ENCODE data around the gene MAMDC2.
A peak's percentile ranks its signal among the peaks of the same experiment; 100 is the strongest.

The MAMDC2 gene

DNA sequence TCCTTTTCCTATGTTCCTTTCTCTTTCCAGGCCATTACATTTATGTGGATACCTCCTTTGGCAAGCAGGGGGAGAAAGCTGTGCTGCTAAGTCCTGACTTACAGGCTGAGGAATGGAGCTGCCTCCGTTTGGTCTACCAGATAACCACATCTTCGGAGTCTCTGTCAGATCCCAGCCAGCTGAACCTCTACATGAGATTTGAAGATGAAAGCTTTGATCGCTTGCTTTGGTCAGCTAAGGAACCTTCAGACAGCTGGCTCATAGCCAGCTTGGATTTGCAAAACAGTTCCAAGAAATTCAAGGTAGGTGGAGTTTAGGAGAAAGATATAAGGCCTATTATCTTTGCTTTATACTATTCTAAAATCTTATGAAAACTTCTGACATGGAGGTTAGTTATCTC lies 64.5 kb downstream of the MAMDC2 start:
- no peak for DNase-seq (ENCODE audit: low read depth)

DNA sequence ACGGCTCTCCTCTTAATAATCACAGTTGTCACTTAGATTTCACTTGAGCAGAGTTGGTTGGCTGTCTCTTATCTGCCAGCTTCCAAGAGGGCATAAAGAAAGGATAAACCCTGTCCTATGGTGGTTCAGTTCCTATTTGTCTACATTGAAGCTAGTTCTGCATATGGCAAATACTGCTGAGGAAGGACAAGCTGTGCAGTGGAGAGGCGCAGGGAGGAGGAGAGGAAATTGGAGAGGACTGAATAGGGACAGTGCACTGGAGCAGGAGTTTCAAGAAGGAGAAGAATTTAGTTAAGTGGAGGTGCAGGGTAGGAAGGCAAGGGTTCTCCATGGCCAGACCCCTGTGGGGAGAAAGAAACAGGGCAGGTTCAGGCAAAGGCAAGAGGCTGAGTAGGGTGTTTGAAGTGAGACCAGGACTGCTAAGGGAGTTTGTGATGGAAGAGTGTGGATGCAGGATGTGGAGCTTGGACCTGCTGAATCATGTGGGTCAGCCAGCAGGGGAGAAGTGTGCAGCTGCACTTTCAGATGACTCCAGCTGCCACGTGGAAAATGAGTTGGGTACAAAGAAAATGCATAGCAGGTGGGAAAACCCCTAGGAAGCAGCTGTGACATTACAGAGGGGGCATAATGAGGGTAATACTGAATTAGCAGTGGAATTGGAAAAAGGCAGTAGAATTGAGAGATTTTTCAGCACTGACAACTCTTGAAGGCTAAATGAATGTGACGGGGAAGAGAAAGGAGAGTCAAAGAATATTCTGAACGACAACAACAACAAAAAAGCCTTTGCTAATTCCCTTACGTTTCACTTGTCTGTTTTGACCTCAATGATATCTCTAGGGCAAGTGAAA lies 66.8 kb downstream of the MAMDC2 start:
- no peak for DNase-seq (ENCODE audit: low read depth)

DNA sequence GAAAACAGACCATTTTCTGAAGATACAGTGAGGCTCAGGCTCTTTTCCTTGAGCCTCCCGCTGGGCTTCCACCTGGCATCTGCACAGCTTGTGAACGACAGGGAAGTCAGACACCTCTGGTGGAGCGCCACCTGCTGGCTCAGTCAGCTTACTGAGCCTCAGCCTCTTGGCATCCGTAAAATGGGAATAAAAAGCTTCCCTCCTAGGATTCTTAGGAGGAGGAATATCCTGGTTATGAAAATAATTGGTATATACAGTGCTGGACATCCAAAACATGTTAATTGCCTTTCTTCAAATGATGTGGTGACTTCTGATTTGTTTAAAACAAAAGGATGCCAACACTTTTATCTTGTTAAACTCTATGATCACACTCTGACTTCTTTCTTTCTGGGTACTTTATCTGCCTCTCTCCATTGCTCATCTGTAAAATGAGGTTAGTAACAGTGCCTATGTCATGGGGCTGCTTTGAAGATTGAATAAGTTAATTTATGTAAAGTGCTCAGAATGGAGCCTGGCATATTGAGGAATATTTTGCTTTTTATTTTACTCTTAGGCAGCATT lies 67.5 kb downstream of the MAMDC2 start:
- peak; percentile 16 for DNase-seq (ENCODE audit: low read depth)

DNA sequence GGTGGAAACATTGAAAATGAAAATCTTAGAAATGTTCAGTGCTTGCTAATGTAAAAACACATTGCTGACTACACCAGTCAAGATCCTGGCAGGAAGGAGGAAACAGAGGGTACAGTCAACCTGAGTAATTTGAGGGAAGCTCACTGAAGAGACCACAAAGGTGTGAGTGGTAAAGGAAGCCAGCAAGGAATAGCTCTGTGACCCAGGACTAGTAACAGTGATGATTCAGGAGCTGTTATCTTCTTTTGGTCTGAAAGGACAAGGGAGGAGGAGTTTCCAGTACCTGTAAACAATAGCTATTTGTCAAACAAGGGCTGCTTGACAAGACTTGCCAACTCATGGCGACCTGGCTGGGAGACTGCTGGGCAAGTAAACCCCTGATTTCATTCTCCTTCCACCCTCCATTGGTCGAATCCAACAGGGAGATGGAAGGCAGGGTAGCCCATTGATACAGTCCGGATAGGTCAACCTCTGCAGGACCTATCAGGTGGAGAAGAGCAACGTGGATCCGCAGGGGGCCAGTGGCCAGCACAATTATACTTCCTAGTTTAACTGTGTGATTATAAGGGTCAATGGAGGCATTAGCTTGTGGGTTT lies 68.1 kb downstream of the MAMDC2 start:
- DNase-seq (ENCODE audit: low read depth), result no peak

DNA sequence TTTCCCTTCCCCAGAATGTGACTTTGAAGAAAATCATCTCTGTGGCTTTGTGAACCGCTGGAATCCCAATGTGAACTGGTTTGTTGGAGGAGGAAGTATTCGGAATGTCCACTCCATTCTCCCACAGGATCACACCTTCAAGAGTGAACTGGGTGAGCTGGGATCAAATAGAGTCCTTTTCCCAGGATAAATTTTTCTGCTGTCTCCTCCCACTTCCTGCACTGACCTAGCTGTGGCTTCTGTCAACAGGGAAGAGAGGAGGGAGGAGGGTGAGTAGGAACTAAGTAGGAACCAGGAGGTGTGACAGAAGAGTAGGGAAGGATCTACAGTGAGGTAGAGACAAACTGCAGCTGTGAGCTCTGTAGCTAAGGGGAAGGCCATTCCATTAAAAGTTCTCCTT lies 69.3 kb downstream of the MAMDC2 start:
- no peak for DNase-seq (ENCODE audit: low read depth)

DNA sequence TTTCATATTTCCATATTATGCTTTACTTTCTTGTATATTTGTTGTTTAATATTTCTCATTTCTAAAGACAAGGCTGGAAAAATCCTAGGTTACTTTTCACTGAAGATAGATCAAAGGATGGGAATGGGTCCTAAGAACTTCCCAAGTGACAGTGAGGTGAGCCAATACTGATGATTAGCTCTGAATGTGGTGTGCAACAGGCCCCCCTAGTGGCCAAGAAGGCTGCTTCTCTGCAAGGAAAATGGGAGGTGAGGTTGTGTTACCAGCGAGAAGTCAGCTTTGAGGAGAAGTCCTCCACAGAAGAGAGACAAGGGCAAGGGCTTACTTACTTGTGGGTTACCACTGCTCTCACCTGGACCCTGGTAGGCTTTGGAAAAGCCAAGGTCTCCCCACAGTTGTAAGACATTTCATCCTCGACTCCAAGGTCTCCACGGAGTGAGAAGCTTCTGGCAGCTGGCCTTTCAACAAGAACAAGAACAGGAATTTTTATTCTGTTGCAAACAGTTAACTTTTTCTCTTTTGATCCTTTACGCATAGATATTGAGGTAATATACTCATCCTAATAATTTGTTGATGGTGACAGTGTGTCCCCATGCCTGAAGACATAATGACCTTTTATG lies 69.9 kb downstream of the MAMDC2 start:
- DNase-seq (ENCODE audit: low read depth), result no peak

DNA sequence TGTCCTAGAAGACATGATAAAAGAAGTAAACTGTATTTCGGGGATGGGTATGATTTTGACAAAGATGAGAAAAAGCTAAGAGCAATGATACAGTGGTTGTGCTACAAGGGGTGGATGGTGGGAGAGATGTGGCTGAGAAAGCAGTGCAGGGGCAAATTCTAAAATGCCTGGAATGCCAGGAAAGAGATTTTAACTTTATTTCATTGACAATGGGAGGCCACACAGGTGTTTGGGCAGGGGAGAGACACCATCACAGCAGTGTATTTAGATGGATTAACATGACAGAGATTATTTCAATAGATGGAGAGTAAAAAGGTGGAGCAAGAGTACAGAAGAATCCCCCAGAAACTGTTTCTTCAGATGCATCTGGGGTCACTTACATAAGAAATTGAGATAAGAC lies 71.2 kb downstream of the MAMDC2 start:
- no peak for DNase-seq (ENCODE audit: low read depth)

DNA sequence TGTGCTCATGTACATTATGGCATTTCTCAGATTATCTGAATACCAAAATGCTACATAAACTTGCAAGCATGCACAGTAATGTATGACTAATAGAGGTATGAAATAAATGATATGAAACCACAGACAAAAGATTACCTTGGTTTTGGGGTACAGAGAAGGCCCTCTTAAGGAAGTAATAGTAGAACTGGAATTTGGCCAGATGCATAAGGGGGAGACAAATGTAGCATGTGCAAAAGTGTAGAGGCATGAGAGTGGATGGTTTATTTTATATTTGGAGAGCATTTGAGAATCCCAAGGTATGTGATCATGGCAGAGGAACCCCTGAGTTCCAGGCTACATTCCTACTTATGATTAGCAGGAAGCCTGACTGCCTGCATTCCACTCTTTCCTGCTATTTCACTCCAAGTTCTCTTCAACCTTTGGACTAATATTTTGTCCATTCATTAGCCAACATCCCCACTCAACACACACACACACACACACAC lies 74.2 kb downstream of the MAMDC2 start:
- DNase-seq (ENCODE audit: low read depth), result no peak

DNA sequence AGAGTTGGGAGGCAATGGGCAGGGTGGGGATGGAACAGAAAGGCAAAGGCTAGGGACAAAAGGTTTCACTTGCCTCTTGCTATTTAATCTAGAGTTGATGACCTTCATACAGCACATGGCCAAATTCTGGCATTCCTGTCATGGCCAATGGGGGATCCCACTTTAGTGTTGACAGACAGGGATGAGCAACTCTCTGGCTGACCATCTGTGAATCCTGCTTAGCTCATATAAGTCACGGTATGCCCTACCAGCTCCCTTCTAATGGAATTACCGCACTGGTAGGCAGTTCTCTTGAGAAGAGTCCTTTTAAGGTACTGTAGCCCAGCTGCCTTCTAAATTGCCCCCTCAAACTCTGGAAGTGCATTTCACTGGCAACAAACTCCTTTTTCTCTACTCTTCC lies 76.1 kb downstream of the MAMDC2 start:
- DNase-seq (ENCODE audit: low read depth), result no peak

DNA sequence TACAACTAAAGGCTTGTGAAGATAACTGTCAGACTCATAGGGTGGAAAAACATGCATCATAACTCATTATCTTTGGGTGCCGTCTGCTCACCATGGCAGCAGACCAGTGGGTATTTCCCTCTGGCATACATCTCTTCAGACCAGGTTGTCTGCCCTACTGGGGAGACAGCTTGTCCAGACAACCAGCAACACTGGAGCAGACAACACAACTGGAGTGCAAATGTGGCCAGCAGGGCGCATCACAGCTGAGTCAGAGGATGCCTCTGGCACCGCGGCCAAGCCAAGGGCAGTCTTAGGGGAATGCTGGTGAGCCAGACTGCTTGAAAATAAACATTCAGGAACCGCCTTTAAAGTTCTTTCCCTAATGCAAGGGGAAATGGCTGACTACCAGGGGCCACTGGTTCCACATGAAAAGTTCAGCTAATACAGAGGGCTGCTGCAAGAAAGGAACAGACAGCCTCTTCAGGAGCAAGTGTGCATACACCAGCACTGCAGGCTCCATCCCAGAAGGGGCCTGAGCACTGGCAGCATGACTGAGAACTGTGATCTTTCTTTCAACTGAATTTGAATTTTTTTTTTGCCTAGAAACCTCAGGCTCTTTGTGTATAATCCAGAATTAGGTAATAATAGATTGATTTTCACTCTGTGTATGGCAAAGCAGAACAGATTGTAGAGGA lies 77.3 kb downstream of the MAMDC2 start:
- DNase-seq (ENCODE audit: low read depth), result no peak

DNA sequence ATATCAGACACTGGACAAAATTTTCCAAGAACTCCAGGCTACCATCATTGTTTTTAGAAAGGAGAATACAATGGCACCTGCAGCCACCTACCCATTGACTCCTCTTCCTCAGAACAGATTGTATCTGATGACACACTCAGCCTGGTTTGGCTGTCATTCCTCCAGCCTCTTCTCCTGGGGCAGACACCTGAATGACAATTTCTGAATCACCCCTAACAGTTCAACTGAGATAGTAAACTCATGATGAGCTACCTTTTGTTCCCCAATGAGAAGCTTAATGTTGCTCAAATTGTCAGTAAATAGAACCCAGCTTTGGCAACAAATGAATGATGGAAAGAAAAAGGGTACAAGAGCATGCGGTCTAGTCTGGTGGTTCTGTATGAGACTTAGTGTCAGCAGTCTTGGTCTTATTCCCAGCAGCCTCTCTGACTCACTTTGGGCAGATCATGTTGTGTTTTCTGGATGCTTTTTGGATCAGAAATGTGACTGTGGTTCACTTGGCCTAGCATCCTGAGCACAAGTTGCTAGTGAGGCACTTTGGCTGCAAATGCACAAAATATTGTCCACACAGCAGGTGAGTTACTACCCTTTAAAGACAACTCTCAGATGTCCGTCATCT lies 78.3 kb downstream of the MAMDC2 start:
- DNase-seq (ENCODE audit: low read depth), result no peak

DNA sequence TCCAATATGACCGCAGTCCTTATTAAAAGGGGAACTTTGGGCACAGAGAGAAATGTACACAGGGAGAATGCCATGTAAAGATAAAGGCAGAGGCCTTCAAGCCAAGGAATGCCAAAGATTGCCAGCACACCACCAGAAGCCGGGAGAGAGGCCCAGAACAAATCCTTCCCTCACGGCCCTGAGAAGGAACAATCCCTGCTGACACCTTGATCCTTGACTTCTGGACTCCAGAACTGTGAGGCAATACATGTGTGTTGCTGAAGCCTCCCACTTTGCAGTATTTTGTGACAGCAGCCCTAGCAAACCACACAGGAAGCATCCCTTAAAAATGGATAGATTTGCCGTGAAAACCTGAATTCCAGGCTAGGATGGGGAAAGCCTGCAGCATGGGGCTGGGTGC lies 80.0 kb downstream of the MAMDC2 start:
- no peak for DNase-seq (ENCODE audit: low read depth)

DNA sequence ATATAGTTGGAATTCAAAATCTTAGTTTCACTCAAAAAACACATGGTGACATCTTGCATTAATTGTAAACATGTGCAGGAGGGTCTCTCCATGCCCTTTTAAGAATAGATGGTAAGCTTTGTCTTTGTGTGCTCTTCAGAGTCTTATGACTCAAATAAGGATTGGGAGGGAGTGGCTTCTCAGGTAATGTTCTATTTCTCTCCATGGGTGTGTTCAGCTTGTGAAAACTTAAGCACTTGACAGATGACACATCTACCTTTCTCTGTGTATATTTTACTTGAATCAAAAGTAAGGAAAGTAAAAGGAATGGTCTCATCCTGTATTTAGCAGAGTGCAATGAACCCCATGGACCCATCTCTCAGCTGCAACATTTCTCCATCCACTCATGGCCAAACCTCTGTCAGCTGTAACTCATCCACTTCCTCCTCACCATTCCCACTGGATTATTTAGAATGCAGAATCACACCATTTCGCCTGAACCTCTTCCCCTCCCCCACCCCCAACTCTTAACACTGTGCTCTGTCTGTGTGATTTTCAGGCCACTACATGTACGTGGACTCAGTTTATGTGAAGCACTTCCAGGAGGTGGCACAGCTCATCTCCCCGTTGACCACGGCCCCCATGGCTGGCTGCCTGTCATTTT lies 82.1 kb downstream of the MAMDC2 start:
- no peak for DNase-seq (ENCODE audit: low read depth)

DNA sequence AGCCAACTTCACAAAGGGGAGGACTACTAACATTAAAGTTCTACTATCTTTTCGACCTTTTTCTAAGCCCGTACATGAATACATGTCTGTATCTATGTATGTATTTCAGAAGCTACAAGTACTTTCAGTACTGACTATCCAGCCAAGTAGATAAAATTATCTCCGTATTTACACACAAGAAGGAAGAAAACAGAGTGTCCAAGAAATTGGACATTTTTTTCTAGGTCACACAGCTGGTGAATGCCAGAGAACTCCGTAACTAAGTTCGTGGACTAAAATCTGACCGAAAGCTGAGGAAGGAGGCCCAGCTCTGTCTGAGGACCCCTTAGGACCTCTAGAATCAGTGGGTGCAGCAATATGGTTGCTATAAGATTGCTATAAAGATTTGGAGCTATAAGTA lies 83.4 kb downstream of the MAMDC2 start:
- no peak for DNase-seq (ENCODE audit: low read depth)

DNA sequence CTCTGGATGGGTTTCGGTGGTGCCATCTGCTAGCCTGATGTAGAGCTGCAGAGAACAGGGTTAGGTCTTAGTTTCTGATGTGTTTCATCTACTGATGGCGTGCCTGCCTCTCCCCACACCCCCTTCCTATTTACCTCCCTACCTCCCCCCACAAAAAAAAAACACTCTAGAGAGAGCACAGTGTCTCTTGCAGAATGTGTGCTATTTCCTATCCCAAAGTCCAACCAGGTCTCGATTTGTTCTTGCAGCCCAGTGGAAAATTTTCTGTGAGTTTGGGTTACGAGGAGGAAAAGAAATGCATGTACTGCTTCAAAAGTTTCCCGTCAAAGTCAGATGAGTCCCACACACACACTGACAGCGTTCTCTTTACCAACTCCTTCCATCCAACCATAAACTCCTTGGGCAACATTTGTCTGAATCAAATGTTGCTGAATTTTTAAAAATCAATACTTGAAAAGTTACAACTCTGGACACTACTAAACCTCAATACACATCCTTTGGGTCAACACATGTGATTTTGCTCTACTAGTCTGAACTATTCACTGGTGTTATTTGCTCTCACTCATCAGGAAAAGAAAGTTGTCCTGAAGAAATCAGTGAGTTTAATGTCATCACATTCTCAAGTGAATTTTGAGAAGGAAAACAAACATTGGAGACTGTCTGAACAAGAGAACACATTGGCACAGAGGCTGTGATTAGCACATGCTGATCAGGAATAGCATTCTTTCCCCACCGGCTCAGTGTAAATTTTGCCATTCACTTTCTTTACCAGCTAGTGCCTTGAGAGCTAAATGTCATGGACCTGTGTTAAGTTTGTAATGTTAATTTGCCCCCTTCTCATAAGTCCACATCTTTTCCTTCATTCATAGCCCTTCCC lies 84.1 kb downstream of the MAMDC2 start:
- no peak for DNase-seq (ENCODE audit: low read depth)

DNA sequence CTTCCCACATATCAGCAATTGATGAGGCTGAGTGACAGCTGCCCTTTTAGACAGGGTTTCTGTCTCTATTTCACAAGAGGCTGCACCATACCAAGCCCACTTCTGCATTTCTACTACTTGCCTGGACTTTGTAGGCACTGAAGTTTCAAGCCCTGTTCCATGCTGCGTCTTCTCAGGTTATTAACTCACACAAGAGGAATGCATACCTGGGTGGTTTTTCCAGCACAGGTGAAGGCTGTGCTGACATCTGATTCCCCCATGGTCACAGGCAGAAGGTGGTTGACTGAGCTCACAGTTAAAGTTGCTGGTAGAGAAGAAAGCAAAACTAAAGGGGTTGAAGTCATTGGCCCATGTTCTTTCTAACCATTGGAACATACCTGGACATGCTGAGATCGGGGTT lies 86.6 kb downstream of the MAMDC2 start:
- no peak for DNase-seq (ENCODE audit: low read depth)

DNA sequence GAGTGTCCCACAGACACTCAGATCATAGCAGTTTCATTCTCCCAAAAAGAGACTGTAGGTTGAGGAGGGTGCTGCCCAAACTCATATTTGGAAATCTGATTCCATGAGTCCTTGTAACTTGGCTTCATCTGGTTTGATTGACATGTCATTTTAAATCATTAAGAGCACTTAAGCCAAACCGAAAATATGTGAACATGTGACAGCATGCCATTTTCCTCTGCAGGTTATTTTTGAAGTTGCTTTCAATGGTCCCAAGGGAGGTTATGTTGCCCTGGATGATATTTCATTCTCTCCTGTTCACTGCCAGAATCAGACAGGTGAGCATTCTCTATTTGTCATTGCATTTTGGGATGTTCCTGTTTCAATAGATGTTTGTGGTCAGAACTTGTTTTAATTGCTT lies 87.6 kb downstream of the MAMDC2 start:
- no peak for DNase-seq (ENCODE audit: low read depth)

DNA sequence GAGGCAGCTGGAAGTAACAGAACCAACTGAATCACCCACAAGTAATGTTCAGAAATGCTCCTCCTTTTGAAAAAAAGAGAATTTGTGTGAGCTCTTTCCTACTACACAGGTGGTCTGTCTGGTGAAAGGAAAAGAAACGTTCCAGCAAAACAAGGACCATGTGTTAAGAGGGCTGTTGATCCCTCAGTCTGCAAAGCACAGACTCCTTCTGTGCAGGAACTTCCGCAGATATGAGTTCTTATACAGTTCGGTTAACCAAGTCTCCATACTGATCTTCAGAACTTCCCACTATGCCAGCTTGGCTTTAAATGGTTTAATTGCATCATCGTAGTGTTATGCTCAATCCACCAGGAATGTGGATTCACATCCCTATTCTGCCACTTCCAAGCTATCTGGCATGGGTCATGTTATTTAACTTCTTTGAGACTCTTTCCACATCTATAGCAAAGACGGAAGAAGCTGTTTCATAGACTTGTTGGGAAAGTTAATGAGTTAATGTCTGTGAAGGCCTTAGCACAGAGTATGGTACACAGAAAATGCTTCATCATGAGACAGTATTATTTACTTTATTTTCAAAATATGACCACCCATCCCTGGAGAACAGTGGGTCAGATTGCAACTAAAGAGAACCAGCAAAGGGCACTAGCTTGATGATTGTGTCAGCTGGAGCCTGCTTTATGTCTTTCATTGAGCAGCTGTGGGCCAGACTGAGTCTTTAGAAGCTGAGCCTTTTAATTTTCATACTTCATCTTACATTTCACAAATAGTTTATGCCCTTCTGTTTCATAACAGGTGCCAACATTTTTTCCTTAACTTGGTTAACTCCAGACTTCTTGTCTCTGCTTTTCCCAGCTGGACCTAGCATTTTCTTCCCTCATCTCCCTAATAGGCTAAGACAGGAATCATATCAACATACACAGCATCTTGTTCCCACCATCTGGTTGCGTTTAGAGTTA lies 89.9 kb downstream of the MAMDC2 start:
- DNase-seq (ENCODE audit: low read depth), result no peak

DNA sequence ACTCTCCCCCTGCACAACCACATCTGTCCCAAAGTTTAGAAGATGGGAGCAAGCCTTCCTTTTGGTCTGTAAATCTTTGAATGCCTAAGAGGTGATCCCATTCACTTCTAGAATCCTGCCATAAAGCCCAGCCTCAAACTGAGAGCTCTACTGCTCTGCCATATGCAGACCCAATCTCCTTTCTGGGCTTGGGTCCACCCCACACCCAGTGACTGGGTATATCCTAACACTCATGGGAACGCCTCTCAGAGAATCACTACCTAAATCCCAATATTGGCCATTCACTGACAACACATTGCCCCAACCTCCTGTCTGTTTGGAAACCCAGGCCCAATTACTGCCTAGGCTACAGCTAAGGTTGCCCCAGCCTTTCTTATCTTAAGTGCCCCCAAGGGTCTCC lies 90.7 kb downstream of the MAMDC2 start:
- no peak for DNase-seq (ENCODE audit: low read depth)
